ENCODE measurements around the gene PPP2R3C.

GRCh38 chr14:35138585-35138984, 16.8 kb upstream of the PPP2R3C start:
- TF ChIP-seq, protein P1, sequence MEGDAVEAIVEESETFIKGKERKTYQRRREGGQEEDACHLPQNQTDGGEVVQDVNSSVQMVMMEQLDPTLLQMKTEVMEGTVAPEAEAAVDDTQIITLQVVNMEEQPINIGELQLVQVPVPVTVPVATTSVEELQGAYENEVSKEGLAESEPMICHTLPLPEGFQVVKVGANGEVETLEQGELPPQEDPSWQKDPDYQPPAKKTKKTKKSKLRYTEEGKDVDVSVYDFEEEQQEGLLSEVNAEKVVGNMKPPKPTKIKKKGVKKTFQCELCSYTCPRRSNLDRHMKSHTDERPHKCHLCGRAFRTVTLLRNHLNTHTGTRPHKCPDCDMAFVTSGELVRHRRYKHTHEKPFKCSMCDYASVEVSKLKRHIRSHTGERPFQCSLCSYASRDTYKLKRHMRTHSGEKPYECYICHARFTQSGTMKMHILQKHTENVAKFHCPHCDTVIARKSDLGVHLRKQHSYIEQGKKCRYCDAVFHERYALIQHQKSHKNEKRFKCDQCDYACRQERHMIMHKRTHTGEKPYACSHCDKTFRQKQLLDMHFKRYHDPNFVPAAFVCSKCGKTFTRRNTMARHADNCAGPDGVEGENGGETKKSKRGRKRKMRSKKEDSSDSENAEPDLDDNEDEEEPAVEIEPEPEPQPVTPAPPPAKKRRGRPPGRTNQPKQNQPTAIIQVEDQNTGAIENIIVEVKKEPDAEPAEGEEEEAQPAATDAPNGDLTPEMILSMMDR (IDR thresholded peaks at IDR 0.05) = no peak
- TF ChIP-seq EP300 (IDR thresholded peaks at IDR 0.05) = no peak
